RWPE2 (cell line): ENCODE results near the gene ZNF132.
A peak's percentile ranks its signal among the peaks of the same experiment; 100 is the strongest.

Experiments
- ATAC-seq: fragments of 200-7000 bp; cut with Tn5 transposase; 3 replicates; pipeline ENCODE4 v1.9.1; 2021; ENCODE audit warnings: low read depth
- DNase-seq: peaks from one replicate; pipeline ENCODE4 v3.0.0-alpha.2; 2020; ENCODE audit warnings: low spot score
- H3K27ac ChIP-seq: fragments of 450-650 bp; 2 replicates; pipeline ENCODE4 v1.5.1; 2017; ENCODE audit warnings: mild to moderate bottlenecking; ENCODE audit not compliant: poor library complexity, severe bottlenecking
- H3K27me3 ChIP-seq: fragments of 250-450 bp; sonication (Bioruptor Pico); 2 replicates; pipeline ENCODE4 v1.5.1; 2021; ENCODE audit warnings: mild to moderate bottlenecking, moderate library complexity; ENCODE audit not compliant: insufficient read depth, poor library complexity, severe bottlenecking
- H3K36me3 ChIP-seq: fragments of 250-450 bp; sonication (Bioruptor Pico); 2 replicates; pipeline ENCODE4 v1.5.1; 2020; ENCODE audit warnings: low read depth, mild to moderate bottlenecking, moderate library complexity
- H3K4me1 ChIP-seq: fragments of 250-450 bp; sonication (Bioruptor Pico); 2 replicates; pipeline ENCODE4 v1.5.1; 2021; ENCODE audit warnings: mild to moderate bottlenecking, moderate library complexity; ENCODE audit not compliant: insufficient read depth, poor library complexity, severe bottlenecking
- H3K4me3 ChIP-seq: fragments of 250-450 bp; sonication (Bioruptor Pico); 2 replicates; pipeline ENCODE4 v1.5.1; 2021; ENCODE audit warnings: mild to moderate bottlenecking, moderate library complexity; ENCODE audit not compliant: severe bottlenecking
- H3K9me3 ChIP-seq: fragments of 250-450 bp; sonication (Bioruptor Pico); 2 replicates; pipeline ENCODE4 v1.5.1; 2021; ENCODE audit warnings: mild to moderate bottlenecking, moderate library complexity; ENCODE audit not compliant: severe bottlenecking
- TF ChIP-seq, protein P1 (sequence below): fragments of 450-650 bp; IDR thresholded peaks from one replicate; pipeline ENCODE4 v1.5.1; 2017; ENCODE audit warnings: mild to moderate bottlenecking, moderate library complexity; ENCODE audit not compliant: poor library complexity, severe bottlenecking

Gene ZNF132

DNA sequence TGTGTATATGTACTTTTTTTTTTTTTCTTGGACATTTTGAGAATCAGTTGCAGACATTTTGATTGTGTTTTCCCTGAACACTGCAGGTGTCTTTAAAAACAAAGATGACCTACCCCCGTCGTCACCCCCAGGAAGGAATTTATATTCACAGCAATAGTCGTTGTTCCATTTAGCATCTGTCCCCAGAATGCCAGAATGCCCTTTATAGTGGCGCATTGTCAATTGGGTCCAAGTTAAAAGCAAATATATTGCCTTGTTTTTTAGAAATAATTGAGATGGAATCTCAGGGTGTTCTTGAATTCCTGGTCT, 46.3 kb downstream of the ZNF132 start:
- Histone ChIP-seq H3K36me3 (peaks cover 61% of the 10 kb centered on the region), H3K4me3 (no peak overlapping the region), H3K9me3 (no peaks in the 10 kb centered on the region), H3K27ac (peak overlapping the region; percentile 64), H3K27me3 (no peaks in the 10 kb centered on the region), H3K4me1 (peaks cover 17% of the 10 kb centered on the region)
- DNase-seq: no peak
- no peak for ATAC-seq
- TF ChIP-seq, protein P1, sequence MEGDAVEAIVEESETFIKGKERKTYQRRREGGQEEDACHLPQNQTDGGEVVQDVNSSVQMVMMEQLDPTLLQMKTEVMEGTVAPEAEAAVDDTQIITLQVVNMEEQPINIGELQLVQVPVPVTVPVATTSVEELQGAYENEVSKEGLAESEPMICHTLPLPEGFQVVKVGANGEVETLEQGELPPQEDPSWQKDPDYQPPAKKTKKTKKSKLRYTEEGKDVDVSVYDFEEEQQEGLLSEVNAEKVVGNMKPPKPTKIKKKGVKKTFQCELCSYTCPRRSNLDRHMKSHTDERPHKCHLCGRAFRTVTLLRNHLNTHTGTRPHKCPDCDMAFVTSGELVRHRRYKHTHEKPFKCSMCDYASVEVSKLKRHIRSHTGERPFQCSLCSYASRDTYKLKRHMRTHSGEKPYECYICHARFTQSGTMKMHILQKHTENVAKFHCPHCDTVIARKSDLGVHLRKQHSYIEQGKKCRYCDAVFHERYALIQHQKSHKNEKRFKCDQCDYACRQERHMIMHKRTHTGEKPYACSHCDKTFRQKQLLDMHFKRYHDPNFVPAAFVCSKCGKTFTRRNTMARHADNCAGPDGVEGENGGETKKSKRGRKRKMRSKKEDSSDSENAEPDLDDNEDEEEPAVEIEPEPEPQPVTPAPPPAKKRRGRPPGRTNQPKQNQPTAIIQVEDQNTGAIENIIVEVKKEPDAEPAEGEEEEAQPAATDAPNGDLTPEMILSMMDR: no peak

DNA sequence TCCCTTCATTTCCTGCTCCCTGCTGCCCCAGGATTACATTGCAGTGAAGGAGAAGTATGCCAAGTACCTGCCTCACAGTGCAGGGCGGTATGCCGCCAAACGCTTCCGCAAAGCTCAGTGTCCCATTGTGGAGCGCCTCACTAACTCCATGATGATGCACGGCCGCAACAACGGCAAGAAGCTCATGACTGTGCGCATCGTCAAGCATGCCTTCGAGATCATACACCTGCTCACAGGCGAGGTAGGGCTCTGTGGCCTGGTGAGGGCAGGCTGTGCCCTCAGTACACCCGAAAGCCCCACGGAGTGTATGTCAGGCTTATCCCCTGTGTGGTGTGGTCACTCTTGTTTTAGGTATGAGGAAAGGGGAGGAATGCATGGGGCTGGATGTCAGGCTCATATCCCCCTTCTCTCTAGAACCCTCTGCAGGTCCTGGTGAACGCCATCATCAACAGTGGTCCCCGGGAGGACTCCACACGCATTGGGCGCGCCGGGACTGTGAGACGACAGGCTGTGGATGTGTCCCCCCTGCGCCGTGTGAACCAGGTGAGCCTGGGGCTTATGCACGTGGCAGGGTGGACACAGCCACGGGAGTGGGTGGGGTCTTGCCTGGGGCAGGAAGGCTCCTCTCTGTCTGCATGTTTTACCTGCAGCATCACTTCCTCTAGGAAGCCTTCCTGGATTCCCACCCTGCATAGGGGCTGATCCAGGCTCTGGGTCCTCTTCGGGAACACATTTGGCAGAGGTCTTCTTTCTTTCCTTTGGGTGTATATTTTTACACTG, 46.8 kb downstream of the ZNF132 start:
- TF ChIP-seq, protein P1: no peak
- peak; percentile 54 for DNase-seq
- no peak for ATAC-seq
- H3K4me3 ChIP-seq: no peak overlapping the region
- H3K27ac ChIP-seq: peak overlapping the region; percentile 64
- H3K27me3 ChIP-seq: no peaks in the 10 kb centered on the region
- H3K4me1 ChIP-seq: peaks cover 17% of the 10 kb centered on the region
- peaks cover 66% of the 10 kb centered on the region for H3K36me3 ChIP-seq
- H3K9me3 ChIP-seq: no peaks in the 10 kb centered on the region

DNA sequence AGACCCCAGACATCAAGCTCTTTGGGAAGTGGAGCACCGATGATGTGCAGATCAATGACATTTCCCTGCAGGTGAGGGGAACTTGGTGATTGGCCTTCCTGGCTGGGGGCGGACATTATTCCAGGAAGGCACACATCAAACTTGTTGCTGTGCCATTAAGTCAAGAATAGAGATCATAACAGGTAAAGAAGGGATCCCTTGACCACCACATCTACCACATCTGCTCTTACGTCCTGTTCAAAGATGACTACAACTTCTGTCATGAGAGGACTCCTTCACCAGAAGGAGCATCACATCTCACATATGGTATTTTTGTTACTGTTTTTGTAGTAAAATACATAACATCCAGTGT, 51.8 kb downstream of the ZNF132 start:
- H3K4me3 ChIP-seq: peak overlapping the region; percentile 62
- H3K9me3 ChIP-seq: no peaks in the 10 kb centered on the region
- H3K27ac ChIP-seq: peak overlapping the region; percentile 88
- H3K36me3 ChIP-seq: peaks cover 58% of the 10 kb centered on the region
- TF ChIP-seq, protein P1: no peak
- ATAC-seq: no peak
- H3K4me1 ChIP-seq: peaks cover 9% of the 10 kb centered on the region
- no peaks in the 10 kb centered on the region for H3K27me3 ChIP-seq
- DNase-seq: no peak

DNA sequence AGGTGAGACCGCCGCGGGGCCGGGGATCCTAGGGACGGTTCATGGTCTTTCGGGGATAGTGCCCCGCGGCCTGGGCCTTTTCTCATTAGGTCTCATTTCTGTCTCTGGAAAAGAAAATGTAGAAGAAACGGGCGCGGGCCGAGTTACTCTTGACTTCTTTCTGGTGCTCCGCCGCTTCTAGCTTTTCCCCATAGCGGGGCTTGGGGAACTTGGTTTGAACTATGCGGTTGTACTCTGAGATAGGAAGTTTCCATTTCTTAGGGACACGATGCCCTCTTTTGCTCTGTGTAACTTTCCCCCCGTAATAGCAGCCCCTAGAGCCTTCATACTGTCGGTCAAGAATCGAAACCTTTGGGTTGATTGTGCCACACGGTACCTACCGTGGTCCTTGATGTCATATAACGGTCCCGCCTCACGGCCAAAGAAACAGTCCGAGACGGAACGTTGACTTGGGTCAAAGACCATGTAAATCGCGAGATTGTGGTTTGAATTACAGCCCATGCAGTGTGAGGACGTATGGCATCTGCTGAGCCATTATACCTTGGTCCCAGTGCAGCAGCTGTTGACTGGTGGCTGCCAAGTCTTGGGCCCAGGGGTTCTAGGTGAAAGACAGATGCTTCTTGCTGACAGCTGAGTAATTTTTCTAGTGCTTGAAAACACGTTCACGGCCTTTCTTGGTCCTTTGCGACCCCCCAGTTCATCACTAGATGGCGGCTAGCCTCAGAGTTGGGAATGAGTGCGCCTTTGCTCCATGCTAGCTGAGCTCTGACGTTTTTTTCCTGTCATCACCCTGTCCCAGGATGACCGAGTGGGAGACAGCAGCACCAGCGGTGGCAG, 52.4 kb downstream of the ZNF132 start:
- H3K9me3 ChIP-seq: no peaks in the 10 kb centered on the region
- DNase-seq (peak; percentile 14), ATAC-seq (no peak; the same call in 2 of the 3 replicates)
- peaks cover 9% of the 10 kb centered on the region for H3K4me1 ChIP-seq
- H3K27me3 ChIP-seq: no peaks in the 10 kb centered on the region
- peak overlapping the region; percentile 62 for H3K4me3 ChIP-seq
- peaks cover 52% of the 10 kb centered on the region for H3K36me3 ChIP-seq
- H3K27ac ChIP-seq: peak overlapping the region; percentile 88
- TF ChIP-seq, protein P1: no peak
